Activated CD4-positive, alpha-beta T cell treated with anti-CD3 and anti-CD28 coated beads, Interleukin-2, amount 10 ng/mL, durations not matched to agents 7 days and 5 days (primary cell): Measurements from ENCODE around the gene HIVEP1. TPM values are rescaled to one million over a fixed set of nuclear protein-coding genes. Genes with fewer than 3 reads are reported as not detected.

ENCODE experiments used
- CTCF ChIA-PET: fragments of 350-600 bp; sonication (Branson Sonifier 250); formaldehyde crosslinking; loops from one replicate; lab custom pipeline; 2021; ENCODE audit warnings: antibody characterized with exemption; lab: Charles Lee
- POLR2A ChIA-PET: fragments of 350-600 bp; sonication (Branson Sonifier 250); formaldehyde crosslinking; loops from one replicate; lab custom pipeline; 2021; ENCODE audit warnings: antibody characterized with exemption; lab: Charles Lee
- DNase-seq: peaks from one replicate; pipeline ENCODE4 v3.0.0-alpha.2; 2020
- H3K27ac Mint-ChIP-seq: one replicate; pipeline ENCODE4 v1.8.0; 2021; ENCODE audit warnings: mild to moderate bottlenecking, moderate library complexity, mixed read lengths
- H3K27me3 Mint-ChIP-seq: one replicate; pipeline ENCODE4 v1.8.0; 2021; ENCODE audit warnings: mixed read lengths
- H3K36me3 Mint-ChIP-seq: one replicate; pipeline ENCODE4 v1.8.0; 2021; ENCODE audit warnings: low read depth, mixed read lengths
- H3K4me1 Mint-ChIP-seq: one replicate; pipeline ENCODE4 v1.8.0; 2021; ENCODE audit warnings: mixed read lengths
- H3K4me3 Mint-ChIP-seq: one replicate; pipeline ENCODE4 v1.8.0; 2021; ENCODE audit warnings: mild to moderate bottlenecking, moderate library complexity, mixed read lengths
- H3K9me3 Mint-ChIP-seq: one replicate; pipeline ENCODE4 v1.8.0; 2021; ENCODE audit warnings: mixed read lengths
- total RNA-seq, 2 experiments: library from RNA; stranded (reverse); gene quantifications; one replicate each; pipeline ENCODE4 v1.2.3, GENCODE V29; 2021

HIVEP1 gene
- total RNA-seq, 2 experiments from 2014 or later: 24.2 to 33.0 TPM

DNA sequence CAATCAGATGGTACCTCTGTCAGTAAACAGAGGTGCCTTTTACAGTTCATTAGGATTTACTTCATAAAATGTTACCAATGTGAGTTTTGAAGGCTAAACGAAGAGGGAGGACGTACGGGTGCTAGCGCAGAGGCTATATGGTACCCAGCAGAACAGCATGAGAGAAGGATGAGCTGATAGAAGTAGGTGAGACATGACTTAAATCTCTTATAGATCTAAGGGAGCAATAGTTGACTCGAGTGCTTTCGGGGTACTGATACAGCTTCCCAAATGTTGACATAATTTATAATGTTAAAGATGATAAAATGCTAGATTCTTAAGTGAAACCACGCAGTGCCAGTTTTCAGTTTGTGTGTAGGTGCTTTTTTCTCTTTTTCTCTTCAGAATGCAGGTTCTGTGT is 72.6 kb downstream of the HIVEP1 start:
- ChIA-PET CTCF (no interaction called here), POLR2A (no interaction called here)
- Mint-ChIP-seq H3K36me3 (peaks cover 4% of the 10 kb centered on the region), H3K4me3 (no peak overlapping the region), H3K4me1 (peaks cover 20% of the 10 kb centered on the region), H3K9me3 (no peaks in the 10 kb centered on the region), H3K27me3 (no peaks in the 10 kb centered on the region), H3K27ac (no peak overlapping the region)
- DNase-seq: no peak

DNA sequence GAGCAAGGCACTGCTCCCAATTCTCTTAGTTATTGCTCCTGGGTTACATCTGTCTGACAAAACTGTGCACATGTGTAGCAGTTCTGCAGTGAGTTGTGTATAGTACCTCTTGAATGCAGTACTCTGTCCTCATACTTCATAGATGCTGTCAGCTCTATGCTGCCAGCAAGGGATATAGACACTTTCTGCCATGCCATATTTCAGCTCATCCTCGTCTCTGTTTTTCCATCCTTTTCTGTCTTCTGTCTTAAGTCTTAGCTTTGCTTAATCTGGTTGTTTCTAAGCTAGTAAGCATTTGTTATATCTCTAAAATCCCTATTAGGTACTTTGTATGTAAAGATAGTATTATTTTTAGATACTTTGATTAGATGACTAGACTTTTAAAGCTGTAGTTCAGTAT is 76.4 kb downstream of the HIVEP1 start:
- Mint-ChIP-seq H3K27ac (no peak overlapping the region), H3K4me3 (no peak overlapping the region), H3K4me1 (peaks cover 6% of the 10 kb centered on the region), H3K9me3 (no peaks in the 10 kb centered on the region), H3K36me3 (peaks cover 16% of the 10 kb centered on the region), H3K27me3 (no peaks in the 10 kb centered on the region)
- no peak for DNase-seq
- CTCF ChIA-PET: no interaction called here
- POLR2A ChIA-PET: no interaction called here

DNA sequence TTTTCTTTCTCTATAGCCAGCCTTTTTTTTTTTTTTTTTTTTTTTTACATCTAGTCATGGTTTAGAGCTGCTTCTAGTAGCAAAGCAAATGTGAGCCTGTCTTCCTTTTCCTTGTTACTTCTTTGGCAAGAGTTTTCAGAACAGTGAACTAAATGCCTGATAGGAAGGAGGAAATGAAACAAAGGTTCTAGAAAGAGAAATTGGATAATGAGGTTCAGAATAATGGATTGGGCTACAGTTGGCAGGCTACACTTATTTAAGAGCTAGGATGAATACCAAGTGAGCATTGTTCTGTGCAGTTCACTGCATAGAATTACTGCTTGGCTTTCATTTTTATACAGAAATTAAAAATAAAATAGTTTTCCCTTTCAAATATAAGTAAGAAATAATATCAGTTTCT is 78.6 kb downstream of the HIVEP1 start:
- Mint-ChIP-seq H3K4me1 (peaks cover 5% of the 10 kb centered on the region), H3K4me3 (no peak overlapping the region), H3K27ac (no peak overlapping the region), H3K36me3 (peaks cover 22% of the 10 kb centered on the region), H3K27me3 (no peaks in the 10 kb centered on the region), H3K9me3 (no peaks in the 10 kb centered on the region)
- DNase-seq: no peak
- CTCF ChIA-PET: interaction anchor here (0.6 kb wide), 2 partner anchors 14 to 15 kb away, joined by 3 read pairs; no protein-coding TSS in a partner anchor
- POLR2A ChIA-PET: no interaction called here

DNA sequence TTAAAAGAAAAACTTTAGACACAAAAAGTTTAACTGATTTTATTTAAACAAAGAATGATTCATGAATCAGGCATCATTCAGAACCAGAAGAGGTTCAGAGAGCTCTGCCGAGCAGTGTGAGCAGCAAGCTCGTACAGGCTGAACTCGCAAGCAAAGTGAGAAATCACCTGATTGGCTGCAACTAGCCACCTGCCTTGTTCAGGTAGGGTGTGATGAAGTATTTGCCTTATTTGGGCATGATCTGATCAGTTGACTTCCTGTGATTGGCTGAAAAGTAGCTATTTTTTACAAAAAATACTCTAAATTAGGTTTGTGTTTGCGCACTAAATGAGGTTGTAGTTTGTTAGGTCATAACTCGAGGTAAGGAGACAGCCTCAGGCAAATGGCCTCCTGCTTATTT is 80.7 kb downstream of the HIVEP1 start:
- Mint-ChIP-seq H3K4me3 (no peak overlapping the region), H3K27me3 (no peaks in the 10 kb centered on the region), H3K36me3 (peaks cover 22% of the 10 kb centered on the region), H3K9me3 (no peaks in the 10 kb centered on the region), H3K4me1 (peaks cover 6% of the 10 kb centered on the region), H3K27ac (no peak overlapping the region)
- POLR2A ChIA-PET: no interaction called here
- no peak for DNase-seq
- CTCF ChIA-PET: interaction anchor here (0.6 kb wide), 1 partner anchor 376 kb away, joined by 3 read pairs; no protein-coding TSS in a partner anchor

DNA sequence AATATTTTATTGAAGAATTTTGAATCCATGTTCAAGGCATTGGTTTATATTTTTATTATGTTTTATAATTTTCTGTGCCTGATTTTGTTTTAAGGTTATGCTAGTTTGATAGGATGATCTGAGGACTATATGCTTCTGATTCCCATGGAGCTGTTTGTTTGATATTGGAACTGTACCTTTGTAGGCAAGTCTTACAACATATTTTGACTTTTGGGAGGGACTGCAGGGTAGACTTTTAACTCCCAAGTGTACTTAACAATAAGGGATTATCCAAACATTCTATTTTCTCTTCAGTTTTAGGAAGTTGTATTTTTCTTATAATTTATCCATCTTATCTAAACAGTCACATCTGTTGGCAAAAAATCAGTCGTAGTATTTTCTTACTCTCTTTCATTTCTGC is 82.6 kb downstream of the HIVEP1 start:
- Mint-ChIP-seq H3K4me3 (no peak overlapping the region), H3K27me3 (no peaks in the 10 kb centered on the region), H3K9me3 (no peaks in the 10 kb centered on the region), H3K27ac (no peak overlapping the region), H3K4me1 (peaks cover 6% of the 10 kb centered on the region), H3K36me3 (peaks cover 22% of the 10 kb centered on the region)
- ChIA-PET CTCF (no interaction called here), POLR2A (no interaction called here)
- no peak for DNase-seq

DNA sequence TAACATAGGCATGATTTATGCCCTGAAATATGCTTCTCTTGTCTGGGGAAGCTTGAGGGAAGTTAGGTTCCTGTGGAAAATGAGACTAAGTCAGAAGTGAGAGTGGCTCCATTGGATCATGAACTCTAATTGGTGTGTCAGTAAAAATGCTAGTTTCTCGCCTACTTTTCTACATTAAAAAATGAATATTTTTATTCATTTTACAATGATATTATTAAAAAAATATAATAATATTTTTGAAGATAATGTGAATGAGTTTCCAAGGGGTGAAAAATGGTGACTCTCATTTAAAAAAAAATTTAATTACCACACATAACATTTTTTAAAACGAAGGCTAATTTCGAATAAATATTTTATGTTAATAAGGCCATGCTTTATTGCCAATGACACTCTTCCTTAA is 84.2 kb downstream of the HIVEP1 start:
- ChIA-PET CTCF (no interaction called here), POLR2A (no interaction called here)
- H3K4me1 Mint-ChIP-seq: peaks cover 6% of the 10 kb centered on the region
- no peak overlapping the region for H3K27ac Mint-ChIP-seq
- H3K36me3 Mint-ChIP-seq: peaks cover 18% of the 10 kb centered on the region
- no peaks in the 10 kb centered on the region for H3K27me3 Mint-ChIP-seq
- no peak for DNase-seq
- no peaks in the 10 kb centered on the region for H3K9me3 Mint-ChIP-seq
- no peak overlapping the region for H3K4me3 Mint-ChIP-seq

DNA sequence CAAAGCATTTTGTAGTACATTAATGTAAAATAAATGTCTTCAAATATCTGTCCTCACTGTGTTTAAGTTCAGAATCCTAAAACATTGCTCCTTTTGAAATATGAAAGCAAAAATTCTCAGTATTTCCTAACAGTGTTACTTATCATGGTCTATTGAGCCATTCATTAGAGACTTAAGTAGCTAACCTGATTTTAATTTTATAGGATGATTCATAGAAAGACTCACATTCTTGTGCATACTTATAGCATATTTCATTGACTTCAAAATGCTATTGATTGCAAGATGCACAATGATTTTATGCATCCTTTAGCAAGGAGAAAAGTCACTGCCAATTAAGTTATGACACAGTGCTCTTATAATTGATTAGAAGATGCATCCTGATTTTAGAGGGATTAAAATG is 85.7 kb downstream of the HIVEP1 start:
- Mint-ChIP-seq H3K4me3 (no peak overlapping the region), H3K9me3 (no peaks in the 10 kb centered on the region), H3K27ac (no peak overlapping the region), H3K36me3 (peaks cover 21% of the 10 kb centered on the region), H3K4me1 (peaks cover 18% of the 10 kb centered on the region), H3K27me3 (no peaks in the 10 kb centered on the region)
- CTCF ChIA-PET: no interaction called here
- no peak for DNase-seq
- POLR2A ChIA-PET: no interaction called here

DNA sequence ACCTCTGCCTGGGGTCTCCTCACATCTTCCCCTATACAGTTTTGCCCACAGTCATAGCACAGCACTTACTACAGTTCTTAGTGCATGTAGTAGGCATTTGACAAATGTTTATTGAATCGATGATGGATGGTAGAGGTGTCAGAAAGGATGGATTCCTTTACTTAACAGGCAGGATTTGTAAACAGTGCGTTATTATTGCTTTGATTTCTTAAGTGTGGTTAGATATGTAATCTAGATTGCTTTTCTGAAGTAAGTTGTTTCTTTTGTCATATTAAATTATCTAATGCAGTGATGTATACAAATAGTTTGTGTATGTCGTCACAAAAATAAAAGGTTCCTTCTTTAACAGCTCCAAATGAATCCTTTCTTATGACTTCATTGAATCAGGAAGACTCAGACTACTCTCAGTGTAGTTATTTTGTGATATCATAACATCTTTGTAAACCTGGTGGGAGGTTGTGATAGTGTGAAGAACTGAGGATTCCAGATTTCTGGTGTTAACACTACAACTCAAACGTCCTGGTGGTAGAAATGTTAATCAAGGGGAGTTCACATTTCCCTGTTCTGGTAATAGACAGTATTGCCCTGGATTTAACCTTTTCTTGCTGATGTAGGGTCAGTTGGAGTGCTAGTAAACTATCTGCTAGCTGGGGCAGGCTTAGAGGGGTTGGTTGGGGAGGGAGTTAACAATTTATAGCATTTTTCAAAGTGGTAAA is 87.7 kb downstream of the HIVEP1 start:
- peaks cover 20% of the 10 kb centered on the region for H3K4me1 Mint-ChIP-seq
- H3K36me3 Mint-ChIP-seq: peaks cover 14% of the 10 kb centered on the region
- DNase-seq: no peak
- ChIA-PET CTCF (no interaction called here), POLR2A (no interaction called here)
- H3K27ac Mint-ChIP-seq: no peak overlapping the region
- H3K9me3 Mint-ChIP-seq: no peaks in the 10 kb centered on the region
- H3K4me3 Mint-ChIP-seq: no peak overlapping the region
- no peaks in the 10 kb centered on the region for H3K27me3 Mint-ChIP-seq

DNA sequence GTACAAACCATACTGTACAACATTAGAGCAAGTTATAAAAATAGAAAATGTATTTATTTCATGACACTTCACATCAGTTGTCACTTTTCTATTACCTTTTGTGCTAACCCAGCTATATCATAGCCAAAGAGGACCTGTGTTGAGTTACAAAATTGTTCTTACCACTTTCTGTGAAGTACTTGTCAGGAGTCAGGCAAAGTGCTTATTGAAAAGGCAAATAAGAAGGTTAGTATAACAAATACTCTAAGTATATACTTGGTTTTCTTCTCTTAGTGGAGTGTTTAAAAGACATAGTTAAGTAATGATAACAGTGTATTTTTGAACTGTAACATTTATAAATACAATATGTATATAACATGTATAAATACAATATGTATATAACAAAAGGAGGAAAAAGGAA is 88.9 kb downstream of the HIVEP1 start:
- no peak overlapping the region for H3K4me3 Mint-ChIP-seq
- CTCF ChIA-PET: interaction anchor here (1.0 kb wide), 1 partner anchor 9 kb away, joined by 3 read pairs; no protein-coding TSS in a partner anchor
- no peak overlapping the region for H3K27ac Mint-ChIP-seq
- peaks cover 17% of the 10 kb centered on the region for H3K4me1 Mint-ChIP-seq
- POLR2A ChIA-PET: no interaction called here
- peaks cover 11% of the 10 kb centered on the region for H3K36me3 Mint-ChIP-seq
- no peak for DNase-seq
- H3K9me3 Mint-ChIP-seq: no peaks in the 10 kb centered on the region
- H3K27me3 Mint-ChIP-seq: no peaks in the 10 kb centered on the region

DNA sequence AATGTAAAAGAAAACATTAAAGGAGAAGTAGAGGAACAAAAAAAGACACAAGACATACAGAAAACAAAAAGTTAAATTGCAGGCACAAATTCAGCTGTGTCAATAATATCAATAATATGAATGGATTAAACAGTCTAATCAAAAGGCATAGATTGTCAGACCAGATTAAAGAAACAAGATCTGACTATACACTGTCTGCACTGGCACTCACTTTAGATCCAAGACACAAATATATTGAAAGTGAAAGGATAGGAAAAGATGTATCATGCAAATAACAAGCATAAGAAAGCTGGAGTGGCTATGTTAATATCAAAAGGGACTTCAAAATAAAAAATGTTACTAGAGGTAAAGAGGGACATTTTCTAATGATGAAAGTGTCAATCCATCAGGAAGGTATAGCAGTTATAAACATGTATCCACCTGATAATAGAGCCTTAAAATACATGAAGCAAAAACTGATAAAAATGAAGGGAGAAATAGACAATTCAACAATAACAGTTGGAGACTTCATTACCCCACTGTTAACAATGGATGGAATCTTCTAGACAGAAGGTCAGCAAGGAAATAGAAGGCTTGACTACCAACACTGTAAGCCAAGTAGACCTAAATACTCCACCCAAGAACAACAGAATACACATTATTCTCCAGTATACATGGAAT is 89.7 kb downstream of the HIVEP1 start:
- peaks cover 17% of the 10 kb centered on the region for H3K4me1 Mint-ChIP-seq
- DNase-seq: no peak
- H3K27me3 Mint-ChIP-seq: no peaks in the 10 kb centered on the region
- ChIA-PET CTCF (interaction anchor here (1.0 kb wide), 1 partner anchor 8 kb away, joined by 3 read pairs; no protein-coding TSS in a partner anchor), POLR2A (no interaction called here)
- no peak overlapping the region for H3K27ac Mint-ChIP-seq
- H3K36me3 Mint-ChIP-seq: peaks cover 14% of the 10 kb centered on the region
- no peaks in the 10 kb centered on the region for H3K9me3 Mint-ChIP-seq
- no peak overlapping the region for H3K4me3 Mint-ChIP-seq

DNA sequence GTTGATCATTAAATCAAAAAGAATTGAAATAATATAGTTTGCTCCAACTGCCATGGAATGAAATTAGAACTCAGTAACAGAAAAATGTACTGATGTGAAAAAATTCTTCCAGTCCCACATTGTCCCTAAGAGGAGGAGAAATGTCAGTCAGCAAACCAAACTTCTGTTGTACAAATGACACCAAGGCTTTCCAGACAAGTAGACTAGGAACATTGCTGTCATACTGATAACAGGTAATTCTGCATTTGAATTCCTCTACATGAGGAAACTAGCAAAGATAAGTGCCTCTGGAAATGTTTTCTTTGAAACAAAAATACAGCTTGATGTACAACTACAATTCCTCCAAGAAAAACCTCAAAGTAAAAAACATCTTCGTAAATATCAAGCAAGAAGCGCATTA is 90.2 kb downstream of the HIVEP1 start:
- CTCF ChIA-PET: interaction anchor here (1.0 to 1.3 kb wide), 2 partner anchors 7 to 9 kb away, joined by 3 to 6 read pairs; no protein-coding TSS in a partner anchor
- Mint-ChIP-seq H3K36me3 (peaks cover 18% of the 10 kb centered on the region), H3K4me3 (no peak overlapping the region), H3K27ac (no peak overlapping the region), H3K27me3 (no peaks in the 10 kb centered on the region), H3K9me3 (no peaks in the 10 kb centered on the region), H3K4me1 (peaks cover 17% of the 10 kb centered on the region)
- POLR2A ChIA-PET: interaction anchor here (0.6 kb wide), 1 partner anchor 561 kb away, joined by 3 read pairs; no protein-coding TSS in a partner anchor
- DNase-seq: no peak

DNA sequence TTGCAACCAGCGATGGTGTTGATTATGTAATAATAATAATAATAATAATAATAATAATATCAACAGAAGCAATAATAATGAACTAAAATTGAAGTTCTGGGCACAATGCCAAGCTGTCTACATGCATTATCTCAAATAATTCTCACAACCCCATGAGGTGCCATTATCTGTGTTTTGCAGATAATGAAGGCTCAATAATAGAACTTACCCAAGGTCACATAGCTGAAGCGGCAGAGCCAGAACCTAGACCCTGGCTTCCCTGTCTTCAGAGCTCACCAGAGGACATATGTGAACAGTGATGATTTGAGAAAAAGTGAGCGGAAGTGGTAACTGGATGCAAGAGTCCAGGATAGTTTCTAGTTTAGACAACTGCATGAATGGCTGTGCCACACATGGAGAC is 91.0 kb downstream of the HIVEP1 start:
- CTCF ChIA-PET: interaction anchor here (0.6 to 1.3 kb wide), 2 partner anchors 9 to 354 kb away, joined by 4 to 6 read pairs; no protein-coding TSS in a partner anchor
- no peaks in the 10 kb centered on the region for H3K27me3 Mint-ChIP-seq
- POLR2A ChIA-PET: no interaction called here

DNA sequence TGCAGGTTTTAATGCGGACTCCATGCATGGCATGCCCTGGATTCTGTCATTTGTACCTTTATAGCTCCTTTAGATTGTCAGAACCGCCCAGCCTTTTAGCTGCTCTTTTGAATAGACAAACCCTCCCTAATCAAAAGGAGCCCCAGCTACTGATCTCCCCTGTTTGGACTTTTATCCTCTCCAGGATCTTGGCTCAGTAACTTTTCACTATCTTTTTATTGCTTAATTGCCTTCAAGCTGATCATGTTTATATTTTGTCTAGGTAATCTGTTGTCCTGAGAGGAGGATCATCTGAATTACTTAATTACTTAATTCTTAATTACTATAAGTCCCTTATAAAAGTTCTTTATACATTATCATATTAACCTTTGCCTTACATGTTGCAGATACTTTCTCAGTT is 93.2 kb downstream of the HIVEP1 start:
- DNase-seq: no peak
- Mint-ChIP-seq H3K36me3 (peaks cover 28% of the 10 kb centered on the region), H3K4me1 (peaks cover 28% of the 10 kb centered on the region), H3K9me3 (no peaks in the 10 kb centered on the region), H3K4me3 (no peak overlapping the region), H3K27me3 (no peaks in the 10 kb centered on the region), H3K27ac (no peak overlapping the region)
- ChIA-PET POLR2A (no interaction called here), CTCF (interaction anchor here (0.6 to 1.7 kb wide), 3 partner anchors 9 to 32 kb away, joined by 3 to 4 read pairs (median 3); no protein-coding TSS in a partner anchor)

More for the DNA sequence above, 91.0 kb downstream of the HIVEP1 start:
- Mint-ChIP-seq H3K4me3 (no peak overlapping the region), H3K27ac (no peak overlapping the region), H3K9me3 (no peaks in the 10 kb centered on the region), H3K4me1 (peaks cover 16% of the 10 kb centered on the region), H3K36me3 (peaks cover 24% of the 10 kb centered on the region)
- DNase-seq: no peak
